HG02943 (cell line): ENCODE measurements around the gene LRCOL1.

Source experiments
- ATAC-seq: cut with Tn5 transposase; IDR thresholded peaks from one replicate; pipeline ENCODE4 v1.9.1; 2021; ENCODE audit warnings: mild to moderate bottlenecking, low read depth, moderate library complexity; ENCODE audit not compliant: unreplicated experiment

Gene LRCOL1

GRCh38 chr12:132569856-132570480 is 40.4 kb downstream of the LRCOL1 start:
- no peak for ATAC-seq

DNA sequence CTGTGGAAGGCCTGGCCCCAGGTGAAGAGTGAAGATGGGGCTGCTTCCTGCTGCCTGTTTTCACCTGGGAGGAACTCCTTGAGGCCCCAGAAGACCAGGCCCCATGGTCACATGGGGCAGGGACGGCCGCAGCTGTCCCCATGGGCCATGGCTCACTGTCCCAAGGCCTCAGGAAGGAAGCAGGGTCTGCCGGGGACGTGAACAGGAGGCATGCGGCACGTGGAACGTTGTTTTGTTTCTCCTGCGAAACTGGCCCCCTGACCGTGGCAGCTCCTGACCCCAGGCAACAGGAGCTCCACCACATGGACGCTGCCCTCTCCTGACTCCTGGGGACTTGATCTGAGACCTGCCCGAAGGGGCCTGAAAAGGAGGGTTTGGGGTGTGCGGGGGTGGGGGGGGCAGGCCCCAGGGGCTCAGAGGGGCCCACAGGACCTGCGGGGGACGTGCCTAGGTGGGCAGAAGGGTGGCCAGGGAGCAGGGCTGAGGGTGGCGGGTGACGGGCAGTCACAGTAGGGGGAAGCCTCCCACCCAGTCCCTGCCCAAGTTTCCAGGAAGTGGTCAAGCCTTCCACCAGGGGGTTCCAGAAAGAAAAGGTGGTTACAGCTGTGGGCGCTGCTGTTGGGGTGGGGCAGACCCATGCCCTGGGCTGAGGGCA is 41.4 kb downstream of the LRCOL1 start:
- ATAC-seq = no peak

GRCh38 chr12:132568301-132568700 is 42.1 kb downstream of the LRCOL1 start:
- ATAC-seq = no peak

DNA sequence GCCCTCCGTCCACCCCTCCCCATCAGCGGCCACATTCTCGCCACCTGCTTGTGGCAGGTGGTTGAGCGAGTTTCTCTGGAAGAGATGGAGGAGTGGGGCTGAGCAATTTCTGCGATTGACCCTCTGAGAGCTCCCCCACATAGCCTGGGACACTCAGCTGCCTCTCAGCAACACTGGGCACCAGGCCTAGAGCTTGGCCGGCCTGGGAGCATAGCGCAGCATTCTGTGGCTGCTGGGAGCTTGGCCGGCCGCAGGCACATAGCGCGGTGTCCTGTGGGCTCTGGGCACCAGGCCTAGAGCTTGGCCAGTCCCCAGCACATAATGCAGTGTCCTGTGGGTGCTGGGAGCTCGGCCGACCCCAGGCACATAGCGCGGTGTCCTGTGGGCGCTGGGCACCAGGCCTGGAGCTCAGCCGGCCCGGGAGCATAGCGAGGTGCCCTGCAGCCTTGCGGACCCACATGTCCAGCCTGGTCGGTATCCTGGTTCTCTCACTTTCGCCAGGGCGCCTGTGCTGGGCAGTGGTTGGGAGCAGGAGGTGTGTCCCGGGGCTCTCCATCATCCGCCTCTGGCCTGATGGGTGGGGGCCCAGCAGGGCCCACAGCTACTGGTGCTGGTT is 43.8 kb downstream of the LRCOL1 start:
- ATAC-seq = no peak

DNA sequence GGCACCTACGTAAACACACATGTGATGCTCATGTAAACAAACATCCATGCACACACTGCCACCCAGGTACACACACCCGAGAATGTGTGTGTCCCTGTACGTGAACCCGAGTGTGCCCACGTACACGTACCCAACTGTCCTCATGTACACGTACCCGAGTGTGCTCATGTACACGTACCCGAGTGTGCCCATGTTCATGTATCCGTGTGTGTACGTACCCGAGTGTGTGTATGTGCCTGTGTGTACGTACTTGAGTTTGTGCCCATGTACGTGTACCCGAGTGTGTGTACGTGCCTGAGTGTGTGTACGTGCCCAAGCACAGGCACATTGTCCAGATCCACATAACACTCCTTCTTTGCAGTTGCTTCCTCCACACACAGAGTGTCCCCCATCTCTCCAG is 45.0 kb downstream of the LRCOL1 start:
- ATAC-seq = no peak

DNA sequence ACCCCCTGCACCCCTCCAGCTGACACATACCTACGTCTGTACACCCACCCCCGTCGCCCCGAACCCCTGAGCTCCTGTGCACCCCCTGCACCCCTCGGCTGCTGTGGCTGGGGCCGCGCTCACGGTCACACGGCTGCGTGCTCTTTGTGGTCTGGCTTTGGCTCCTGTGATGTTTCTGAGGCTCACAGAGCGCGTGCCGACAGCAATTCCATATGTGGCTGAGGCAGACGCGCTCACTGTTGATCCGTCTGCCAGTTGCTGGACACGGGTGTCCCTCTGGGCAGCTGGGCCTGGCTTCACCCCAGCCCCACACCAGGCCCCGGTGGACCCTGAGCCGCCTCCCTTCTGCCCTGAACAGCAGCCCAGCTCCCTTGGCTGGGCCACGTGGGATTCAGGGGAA is 46.5 kb downstream of the LRCOL1 start:
- no peak for ATAC-seq

- ATAC-seq = no peak
Observed at GRCh38 chr12:132562489-132563021, 47.8 kb downstream of the LRCOL1 start.

GRCh38 chr12:132561427-132562156 is 48.8 kb downstream of the LRCOL1 start:
- ATAC-seq = no peak

GRCh38 chr12:132560614-132561426 is 49.6 kb downstream of the LRCOL1 start:
- ATAC-seq = no peak

GRCh38 chr12:132560364-132560613 is 50.1 kb downstream of the LRCOL1 start:
- no peak for ATAC-seq

DNA sequence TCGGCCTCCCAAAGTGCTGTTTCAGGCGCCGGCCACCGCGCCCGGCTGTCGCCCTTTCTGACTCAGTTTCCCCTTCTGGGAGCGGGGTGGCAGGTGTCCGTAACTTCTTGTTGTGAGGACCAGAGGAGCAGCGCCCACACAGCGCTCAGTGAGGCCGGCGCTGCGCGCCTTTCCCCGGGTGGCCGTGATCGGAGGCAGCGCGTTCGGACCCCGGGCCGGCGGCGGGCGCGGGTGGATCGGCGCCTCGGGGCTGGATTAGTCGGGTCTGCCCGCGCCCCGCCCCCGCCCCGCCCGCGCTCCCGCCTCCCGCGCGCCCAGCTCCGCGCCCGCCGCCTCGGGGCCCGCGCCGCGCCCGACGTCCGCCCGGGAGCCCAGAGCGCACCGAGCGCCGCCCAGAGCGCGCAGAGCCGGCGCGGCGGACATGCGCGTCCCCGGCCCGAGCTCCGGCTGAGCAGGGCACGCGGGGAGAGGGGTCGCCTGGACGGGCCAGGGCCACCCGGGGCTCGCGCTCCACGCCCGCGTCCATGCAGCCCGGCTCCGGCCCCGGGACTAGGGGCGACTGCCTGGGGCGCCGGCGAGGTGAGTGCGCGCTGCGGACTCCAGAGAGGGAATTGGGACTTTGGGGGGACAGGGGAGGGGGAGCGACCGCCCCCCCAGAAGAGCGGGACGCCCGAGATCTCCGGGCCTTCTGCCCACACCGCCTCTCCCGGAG is 50.6 kb downstream of the LRCOL1 start:
- ATAC-seq = no peak

DNA sequence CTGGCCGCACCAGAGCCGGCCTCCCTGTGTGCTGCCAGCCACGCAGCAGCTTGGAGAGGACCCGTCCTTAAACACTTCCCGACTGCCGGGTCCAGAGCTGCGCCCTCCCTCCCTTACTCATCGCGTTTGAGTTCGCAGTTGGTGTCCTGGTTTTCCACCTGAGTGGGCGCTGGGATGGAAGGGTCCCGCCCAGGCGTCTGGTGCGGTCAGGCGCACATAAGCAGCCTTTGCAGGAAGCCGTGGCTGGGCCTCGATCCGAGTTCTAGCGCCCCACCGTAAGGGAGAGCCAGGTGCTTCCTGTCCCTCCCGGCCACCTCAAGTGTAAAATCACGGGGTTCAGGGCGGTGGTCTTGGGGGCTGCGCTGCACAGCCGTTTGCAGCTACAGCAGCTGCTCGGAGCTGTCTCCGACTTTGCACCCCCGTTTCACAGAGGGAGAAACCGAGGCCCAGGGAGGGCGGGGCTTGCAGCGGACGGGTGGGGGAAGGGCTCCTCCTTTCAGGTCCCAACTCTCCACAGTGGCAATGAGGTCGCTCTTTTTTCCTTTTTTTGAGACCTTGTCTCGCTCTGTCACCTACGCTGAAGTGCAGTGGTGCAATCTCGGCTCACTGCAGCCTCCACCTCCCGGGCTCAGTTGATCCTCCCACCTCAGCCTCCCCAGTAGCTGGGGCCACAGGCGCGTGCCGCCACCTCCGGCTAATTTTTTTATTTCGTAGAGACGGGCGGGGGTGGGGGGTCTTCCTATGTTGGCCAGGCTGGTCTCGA is 51.3 kb downstream of the LRCOL1 start:
- ATAC-seq = no peak

- no peak for ATAC-seq
Observed at GRCh38 chr12:132558042-132558856, 52.1 kb downstream of the LRCOL1 start.

DNA sequence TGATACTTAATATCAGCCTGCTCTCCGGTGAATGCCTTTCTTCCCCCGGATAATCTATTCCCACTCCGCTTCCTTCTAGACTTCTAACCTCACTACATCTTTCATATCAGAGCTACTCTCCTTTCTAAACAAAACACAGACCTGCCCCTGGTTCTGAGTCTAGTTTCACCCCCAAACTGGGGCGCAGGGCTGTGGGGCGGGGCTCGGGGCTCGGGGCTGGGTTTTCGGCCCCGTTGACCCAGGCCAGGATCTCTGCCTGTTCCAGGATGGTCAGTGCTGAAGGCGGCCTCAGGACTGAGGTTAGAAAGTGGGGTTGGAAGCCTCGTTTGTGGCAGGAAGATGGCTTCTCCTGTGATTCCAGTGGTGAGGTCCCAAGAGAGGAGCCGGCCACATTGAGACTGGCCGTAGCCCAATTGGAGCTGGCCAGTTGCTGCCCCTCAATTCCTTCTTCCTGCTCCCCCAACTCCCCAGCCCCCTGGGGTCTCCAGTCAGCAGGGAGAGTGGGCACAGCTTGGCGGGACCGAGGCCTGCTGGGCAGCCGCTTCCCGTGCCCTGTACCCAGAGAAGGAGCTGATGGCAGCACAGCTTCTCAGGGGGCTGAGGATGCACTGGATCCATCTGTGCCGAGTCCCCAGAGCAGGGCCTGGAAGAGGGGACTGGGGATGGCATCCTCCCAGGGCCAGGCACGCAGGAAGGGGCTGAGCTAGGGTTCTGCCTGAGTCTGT is 52.9 kb downstream of the LRCOL1 start:
- ATAC-seq = no peak

- ATAC-seq = no peak
Observed at GRCh38 chr12:132556801-132557200, 53.6 kb downstream of the LRCOL1 start.

DNA sequence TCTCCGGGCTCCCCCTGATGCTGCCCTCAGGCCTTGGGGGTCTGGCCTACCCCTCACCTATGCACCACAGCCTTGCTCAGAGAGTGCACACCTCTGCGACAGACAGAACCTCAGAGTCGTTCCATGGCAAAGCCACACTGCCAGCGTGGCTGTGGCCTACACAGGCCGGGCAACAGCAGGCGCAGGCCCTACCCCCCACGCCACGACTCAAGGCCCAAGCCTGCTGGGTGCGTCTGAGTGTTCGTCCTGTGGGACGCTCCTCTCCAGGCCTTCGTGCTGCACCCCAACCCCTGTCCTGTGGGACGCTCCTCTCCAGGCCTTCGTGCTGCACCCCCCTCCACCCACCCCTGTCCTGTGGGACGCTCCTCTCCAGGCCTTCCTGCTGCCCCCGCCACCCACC is 54.2 kb downstream of the LRCOL1 start:
- ATAC-seq = no peak

- ATAC-seq = no peak
Observed at GRCh38 chr12:132555686-132556085, 54.7 kb downstream of the LRCOL1 start.
